Measurements from ENCODE around the gene ABCB1.

- TF ChIP-seq CTCF (IDR thresholded peaks at IDR 0.05) (no peak), EZH2phosphoT487 (IDR thresholded peaks at IDR 0.05) (peak; percentile 54), EZH2 (IDR thresholded peaks at IDR 0.05) (no peak)
Measured at GRCh38 chr7:87627634-87627994, 26.9 kb upstream of the ABCB1 start.
